HepG2 (cell line): ENCODE measurements around the gene ARHGEF12. TPM values are rescaled to one million over a fixed set of nuclear protein-coding genes. Genes with fewer than 3 reads are reported as not detected.

Experiments used
- ATAC-seq: fragments of 200-7000 bp; cut with Tn5 transposase; 3 replicates; pipeline ENCODE4 v1.9.1; 2020; ENCODE audit warnings: mild to moderate bottlenecking, moderate library complexity
- BruUV-seq: library from RNA; stranded (reverse); fragments of 400-500 nt; replicated peaks from 2 replicates; lab custom pipeline; 2021; lab: Mats Ljungman, UMichigan
- CTCF ChIA-PET: fragments of 300-600 bp; formaldehyde crosslinking; extraction: SDS; loops from one replicate; lab custom pipeline; 2021; ENCODE audit warnings: low total read pairs, inconsistent platforms, low intra/inter-chr PET ratio; lab: Yijun Ruan, JAX
- POLR2A ChIA-PET: fragments of 350-600 bp; sonication (Branson Sonifier 250); formaldehyde crosslinking; loops from one replicate; lab custom pipeline; 2020; ENCODE audit warnings: antibody characterized with exemption, inconsistent platforms; lab: Yijun Ruan, JAX
- DNase-seq: peaks from one replicate; pipeline ENCODE4 v3.0.0-alpha.2; 2015; ENCODE audit warnings: low spot score
- FAIRE-seq: peaks from 3 replicates; lab custom pipeline; 2011; peaks lifted over from hg19 to GRCh38; lab: Jason Lieb, UNC
- H2AFZ ChIP-seq: one replicate; pipeline ENCODE4 v1.6.1; 2011; ENCODE audit warnings: low read length, inconsistent platforms
- H3K27ac ChIP-seq: fragments of 300-600 bp; 3 replicates; pipeline ENCODE4 v1.8.0; 2011; ENCODE audit warnings: mixed run types, mild to moderate bottlenecking, mixed read lengths, low read length, inconsistent platforms; ENCODE audit not compliant: insufficient read depth; ENCODE audit errors: extremely low read length
- H3K27me3 ChIP-seq, 2 experiments: fragments of 200-600 bp in 1 of 2; 2 replicates in 1 of 2; 3 replicates in 1 of 2; pipeline versions ENCODE4 v1.6.0 to v1.8.0; 2011; ENCODE audit warnings: low read length in 2 of 2, mild to moderate bottlenecking in 2 of 2, moderate library complexity in 2 of 2, inconsistent platforms in 1 of 2; ENCODE audit not compliant: insufficient read depth in 2 of 2, control insufficient read depth in 1 of 2
- H3K36me3 ChIP-seq, 2 experiments: fragments of 200-600 bp in 1 of 2; replicated peaks in 1 of 2; 2 replicates in 1 of 2; 3 replicates in 1 of 2; pipeline versions ENCODE4 v1.5.1 to v1.8.0; 2011; ENCODE audit warnings: low read length in 2 of 2, inconsistent platforms in 1 of 2; ENCODE audit not compliant: insufficient read depth in 2 of 2, control insufficient read depth in 1 of 2
- H3K4me1 ChIP-seq: 2 replicates; pipeline ENCODE4 v1.5.1; 2012; ENCODE audit warnings: low read length, inconsistent platforms; ENCODE audit not compliant: insufficient read depth
- H3K4me2 ChIP-seq: 2 replicates; pipeline ENCODE4 v1.6.0; 2011; ENCODE audit warnings: low read depth, low read length, inconsistent platforms
- H3K4me3 ChIP-seq, 3 experiments: fragments of 200-600 bp in 1 of 3; sonication (generic), shearing (Covaris generic) in 1 of 3; replicated peaks in 1 of 3; 2 replicates each; pipeline ENCODE4 v1.5.1; 2011 to 2016; ENCODE audit warnings: low read length in 3 of 3, inconsistent platforms in 2 of 3, low read depth in 2 of 3, mild to moderate bottlenecking in 2 of 3, control low read depth in 1 of 3, mixed read lengths in 1 of 3; ENCODE audit not compliant: insufficient read depth in 1 of 3
- H3K79me2 ChIP-seq: one replicate; pipeline ENCODE4 v1.6.1; 2011; ENCODE audit warnings: low read length, inconsistent platforms; ENCODE audit not compliant: insufficient read depth
- H3K9ac ChIP-seq: 2 replicates; pipeline ENCODE4 v1.6.0; 2011; ENCODE audit warnings: mild to moderate bottlenecking, low read depth, low read length, inconsistent platforms; ENCODE audit not compliant: insufficient read depth
- H3K9me3 ChIP-seq: 2 replicates; pipeline ENCODE4 v1.5.1; 2012; ENCODE audit warnings: mild to moderate bottlenecking, low read length
- H4K20me1 ChIP-seq: 2 replicates; pipeline ENCODE4 v1.6.0; 2011; ENCODE audit warnings: inconsistent platforms, mild to moderate bottlenecking, low read length, moderate library complexity; ENCODE audit not compliant: insufficient read depth
- AKAP8 ChIP-seq: sonication (generic); formaldehyde crosslinking; IDR thresholded peaks from 2 replicates; pipeline ENCODE4 v1.5.1; 2020; ENCODE audit warnings: mild to moderate bottlenecking, missing genetic modification reagents
- EED ChIP-seq: sonication (generic); formaldehyde crosslinking; IDR thresholded peaks from 2 replicates; pipeline ENCODE4 v1.5.0; 2020; ENCODE audit warnings: mild to moderate bottlenecking, missing genetic modification reagents
- FOXA1 ChIP-seq, 2 experiments: fragments of 450-650 bp in 1 of 2; sonication (generic) in 1 of 2; formaldehyde crosslinking in 1 of 2; IDR thresholded peaks; 2 replicates each; pipeline versions ENCODE4 v1.4.0 to v1.6.1; 2016 to 2020; ENCODE audit warnings: missing genetic modification reagents in 1 of 2
- JUN ChIP-seq: sonication (generic); formaldehyde crosslinking; IDR thresholded peaks from 2 replicates; pipeline ENCODE4 v1.4.0; 2020; ENCODE audit warnings: mild to moderate bottlenecking, missing genetic modification reagents
- NCOR1 ChIP-seq: fragments of 200-600 bp; sonication (generic); IDR thresholded peaks from 2 replicates; pipeline ENCODE4 v1.7.0; 2017; ENCODE audit warnings: antibody characterized with exemption, low read length, borderline replicate concordance
- NFKBIZ ChIP-seq: IDR thresholded peaks from 2 replicates; pipeline ENCODE4 v1.6.1; 2018; ENCODE audit warnings: missing genetic modification reagents, missing compliant biosample characterization
- PHF21A ChIP-seq: sonication (generic); formaldehyde crosslinking; IDR thresholded peaks from 2 replicates; pipeline ENCODE4 v1.5.0; 2020; ENCODE audit warnings: mild to moderate bottlenecking, missing genetic modification reagents
- POLR2A ChIP-seq, 2 experiments: IDR thresholded peaks; 2 replicates each; pipeline ENCODE4 v1.6.1; 2011; ENCODE audit warnings: low read depth in 2 of 2, low read length in 2 of 2, mild to moderate bottlenecking in 1 of 2, moderate library complexity in 1 of 2; ENCODE audit not compliant: insufficient read depth in 1 of 2
- SOX13 ChIP-seq, 3 experiments: fragments of 450-650 bp in 1 of 3; sonication (generic) in 1 of 3; formaldehyde crosslinking in 1 of 3; IDR thresholded peaks in 2 of 3; conservative IDR thresholded peaks in 1 of 3; 2 replicates each; pipeline versions ENCODE4 v1.5.0 to v1.6.1; 2016 to 2020; ENCODE audit warnings: antibody characterized with exemption in 1 of 3, mild to moderate bottlenecking in 1 of 3, missing compliant biosample characterization in 1 of 3, missing genetic modification reagents in 1 of 3, moderate library complexity in 1 of 3
- YY1 ChIP-seq: IDR thresholded peaks from 2 replicates; pipeline ENCODE4 v1.6.1; 2011; ENCODE audit warnings: low read length, low read depth, moderate library complexity, mild to moderate bottlenecking; ENCODE audit not compliant: insufficient read depth, insufficient replicate concordance
- ZFAT ChIP-seq: sonication (generic); formaldehyde crosslinking; conservative IDR thresholded peaks from 2 replicates; pipeline ENCODE4 v1.8.1; 2023; ENCODE audit warnings: missing genetic modification reagents, inconsistent platforms
- ZNF20 ChIP-seq: sonication (generic); formaldehyde crosslinking; IDR thresholded peaks from 2 replicates; pipeline ENCODE4 v1.4.0; 2020; ENCODE audit warnings: mild to moderate bottlenecking, moderate library complexity, missing genetic modification reagents
- ZNF253 ChIP-seq: sonication (generic); formaldehyde crosslinking; IDR thresholded peaks from 2 replicates; pipeline ENCODE4 v1.8.0; 2022; ENCODE audit warnings: mild to moderate bottlenecking, missing genetic modification reagents, borderline replicate concordance
- ZNF543 ChIP-seq: sonication (generic); formaldehyde crosslinking; IDR thresholded peaks from 2 replicates; pipeline ENCODE4 v1.4.0; 2020; ENCODE audit warnings: mild to moderate bottlenecking, missing genetic modification reagents
- WGBS: methylation state at CpG from one replicate; pipeline ENCODE4 v1.1.6; 2017; ENCODE audit warnings: low lambda C conversion rate; 5-methylcytosine and 5-hydroxymethylcytosine counted together
- in situ Hi-C: cut with HindIII; loops from 2 replicates; pipeline ENCODE4 v1.10.0; 2017; ENCODE audit warnings: low pct_unique_long_range_greater_than_20kb; ENCODE audit not compliant: extremely low pct_ligation_motif_present
- intact Hi-C: fragments of 100-400 bp; cut with micrococcal nuclease; formaldehyde crosslinking; loops from one replicate; pipeline ENCODE4 v1.10.0; 2022; ENCODE audit not compliant: unreplicated experiment
- polyA plus RNA-seq, 8 experiments: library from polyadenylated mRNA; depleted of rRNA in 3 of 8; stranded (reverse) in 7 of 8; unstranded in 1 of 8; fragments of >200 nt; fragmentation: Illumina TruSeq in 4 of 8; extraction: Trizol in 4 of 8; gene quantifications; 2 replicates each; pipeline versions ENCODE4 v1.2.1 to v1.2.3, GENCODE V29; 2011 to 2016; ENCODE audit warnings: low read depth in 4 of 8, missing spikeins in 1 of 8, mixed read lengths in 1 of 8; ENCODE audit not compliant: insufficient read depth in 1 of 8
- total RNA-seq, 5 experiments: library from RNA; depleted of rRNA; stranded (reverse); fragments of >200 nt; fragmentation: Illumina TruSeq; extraction: Trizol; gene quantifications; 2 replicates each; pipeline ENCODE4 v1.2.3, GENCODE V29; 2016; ENCODE audit warnings: low read depth in 1 of 5
- TF ChIP-seq, protein P1 (sequence below): sonication (generic); formaldehyde crosslinking; IDR thresholded peaks from 2 replicates; pipeline ENCODE4 v1.4.0; 2020; ENCODE audit warnings: missing genetic modification reagents
- TF ChIP-seq, protein P2 (sequence below): sonication (generic); formaldehyde crosslinking; IDR thresholded peaks from 2 replicates; pipeline ENCODE4 v1.5.0; 2020; ENCODE audit warnings: missing genetic modification reagents
- TF ChIP-seq, protein P3 (sequence below), 2 experiments: sonication (generic) in 1 of 2; formaldehyde crosslinking in 1 of 2; IDR thresholded peaks; 2 replicates each; pipeline versions ENCODE4 v1.5.1 to v1.6.1; 2011 to 2020; ENCODE audit warnings: borderline replicate concordance in 1 of 2, low read depth in 1 of 2, low read length in 1 of 2, mild to moderate bottlenecking in 1 of 2, missing genetic modification reagents in 1 of 2, moderate library complexity in 1 of 2

Gene ARHGEF12
- total and polyA plus RNA-seq, 2 of the 13 experiments (the other 11 are each of a cell fraction or from before 2014, with no cell fraction given) = 17.9 to 54.4 TPM

DNA sequence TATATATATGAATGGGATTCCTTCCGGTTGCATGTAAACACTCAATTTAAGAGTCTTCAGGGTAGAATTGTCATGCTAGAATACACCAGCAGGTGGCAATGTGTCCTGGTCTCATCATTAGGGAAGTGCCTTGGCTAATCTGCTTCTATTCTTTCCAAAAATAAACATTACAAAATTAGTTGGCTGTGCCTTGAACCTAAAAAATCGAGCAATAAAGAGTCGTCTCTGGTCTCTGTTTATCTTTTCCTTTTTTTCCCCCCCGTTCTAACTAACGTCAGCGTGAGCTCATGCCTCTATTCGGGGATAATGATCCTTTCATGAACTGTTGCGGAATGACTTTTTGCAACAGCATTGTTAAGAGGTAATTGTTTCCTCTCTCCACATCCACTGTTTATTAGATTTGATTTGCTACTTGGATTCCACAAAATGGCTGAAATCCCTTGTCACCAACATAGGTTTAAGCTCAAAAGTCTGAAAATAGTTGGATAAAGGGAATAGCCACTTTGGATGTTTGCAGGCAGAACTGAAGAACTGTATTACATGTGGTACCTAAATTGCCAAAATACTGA lies 1.2 kb upstream of the ARHGEF12 start (continued):
- TF ChIP-seq FOXA1 (IDR thresholded peaks at IDR 0.05) = no peak
- TF ChIP-seq FOXA1 (CRISPR knock-in tag; IDR thresholded peaks at IDR 0.05) = no peak
- TF ChIP-seq ZNF20 (CRISPR knock-in tag) = no peak
- TF ChIP-seq YY1 = peak; percentile 13
- no peak for TF ChIP-seq SOX13 (IDR thresholded peaks at IDR 0.05)
- TF ChIP-seq SOX13 (CRISPR knock-in tag; conservative IDR thresholded peaks at IDR 0.05 in 1 of 2, IDR thresholded peaks at IDR 0.05 in 1 of 2) = peak in 1 of 2 experiments; percentile 54; a peak in 2 of 4 replicates
- no peak for TF ChIP-seq JUN
- no peak for TF ChIP-seq ZNF543
- TF ChIP-seq, protein P1, sequence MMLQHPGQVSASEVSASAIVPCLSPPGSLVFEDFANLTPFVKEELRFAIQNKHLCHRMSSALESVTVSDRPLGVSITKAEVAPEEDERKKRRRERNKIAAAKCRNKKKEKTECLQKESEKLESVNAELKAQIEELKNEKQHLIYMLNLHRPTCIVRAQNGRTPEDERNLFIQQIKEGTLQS = no peak

DNA sequence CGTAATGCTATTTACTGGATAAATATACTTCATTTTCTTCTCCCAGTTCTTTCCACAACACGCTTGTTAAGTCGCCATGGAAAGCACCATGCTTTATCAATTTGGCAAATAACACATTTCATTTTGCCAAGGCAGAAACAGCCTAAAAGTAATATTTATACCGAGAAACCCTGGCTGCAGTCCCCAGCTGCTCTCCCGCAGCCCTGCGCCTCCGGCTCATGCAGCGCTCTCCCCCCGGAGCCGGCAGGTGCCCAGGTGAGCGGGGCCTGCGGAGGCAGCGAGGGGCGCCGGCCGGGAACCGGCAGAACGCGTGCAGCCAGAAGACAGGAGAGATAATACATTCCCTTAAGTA lies 681 bp upstream of the ARHGEF12 start:
- no peaks in the 10 kb centered on the region for H3K36me3 ChIP-seq
- peaks cover 39% of the 10 kb centered on the region for H3K79me2 ChIP-seq
- H3K9ac ChIP-seq = peak overlapping the region; percentile 84
- H3K4me3 ChIP-seq = peak overlapping the region; percentile 80 to 96 (median 86)
- in situ Hi-C loops (loop anchor here (5.0 kb wide), 1 partner anchor 57 kb away; no protein-coding TSS in a partner anchor), intact Hi-C loops (loop anchor here (2.0 to 5.0 kb wide), 3 partner anchors 37 to 97 kb away; no protein-coding TSS in a partner anchor)
- ChIA-PET CTCF (interaction anchor here (1.1 to 1.6 kb wide), 2 partner anchors 96 to 176 kb away, joined by 4 to 6 read pairs; partner anchors contain the start of gene GRIK4), POLR2A (interaction anchor here (1.0 to 2.5 kb wide), 10 partner anchors 11 to 150 kb away, joined by 3 to 11 read pairs (median 4); partner anchors contain the start of gene TLCD5)
- peak; percentile 46 for ATAC-seq
- H2AFZ ChIP-seq = peak overlapping the region; percentile 94
- peaks cover 12% of the 10 kb centered on the region for H4K20me1 ChIP-seq
- WGBS = 3% methylated on average over 3 of the region's 19 CpGs
- H3K9me3 ChIP-seq = no peaks in the 10 kb centered on the region
- BruUV-seq = no TSS peak
- H3K27ac ChIP-seq = peak overlapping the region; percentile 86
- no peak for FAIRE-seq
- peaks cover 26% of the 10 kb centered on the region for H3K4me1 ChIP-seq
- no peaks in the 10 kb centered on the region; a peak in 1 of 5 replicates for H3K27me3 ChIP-seq
- peak overlapping the region; percentile 90 for H3K4me2 ChIP-seq
- DNase-seq = no peak
- TF ChIP-seq POLR2A (IDR thresholded peaks at IDR 0.05; ENCODE audit: insufficient read depth in 1 of 2, low read depth in 2 of 2, low read length in 2 of 2) (no peak), NCOR1 (no peak), EED (CRISPR knock-in tag) (no peak), ZFAT (CRISPR knock-in tag) (no peak), PHF21A (no peak), ZNF253 (CRISPR knock-in tag) (no peak), NFKBIZ (CRISPR knock-in tag) (no peak), AKAP8 (no peak)
- TF ChIP-seq, protein P2, sequence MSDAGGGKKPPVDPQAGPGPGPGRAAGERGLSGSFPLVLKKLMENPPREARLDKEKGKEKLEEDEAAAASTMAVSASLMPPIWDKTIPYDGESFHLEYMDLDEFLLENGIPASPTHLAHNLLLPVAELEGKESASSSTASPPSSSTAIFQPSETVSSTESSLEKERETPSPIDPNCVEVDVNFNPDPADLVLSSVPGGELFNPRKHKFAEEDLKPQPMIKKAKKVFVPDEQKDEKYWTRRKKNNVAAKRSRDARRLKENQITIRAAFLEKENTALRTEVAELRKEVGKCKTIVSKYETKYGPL = no peak
- TF ChIP-seq, protein P3, sequence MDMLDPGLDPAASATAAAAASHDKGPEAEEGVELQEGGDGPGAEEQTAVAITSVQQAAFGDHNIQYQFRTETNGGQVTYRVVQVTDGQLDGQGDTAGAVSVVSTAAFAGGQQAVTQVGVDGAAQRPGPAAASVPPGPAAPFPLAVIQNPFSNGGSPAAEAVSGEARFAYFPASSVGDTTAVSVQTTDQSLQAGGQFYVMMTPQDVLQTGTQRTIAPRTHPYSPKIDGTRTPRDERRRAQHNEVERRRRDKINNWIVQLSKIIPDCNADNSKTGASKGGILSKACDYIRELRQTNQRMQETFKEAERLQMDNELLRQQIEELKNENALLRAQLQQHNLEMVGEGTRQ (IDR thresholded peaks at IDR 0.05; ENCODE audit: low read depth, low read length) = no peak
- TF ChIP-seq, protein P3 (CRISPR knock-in tag; IDR thresholded peaks at IDR 0.05; ENCODE audit: borderline replicate concordance) = peak; percentile 7; the same call in 1 of the 2 replicates
